HG02943 (cell line): ENCODE results near the gene USP1.
A peak's percentile ranks its signal among the peaks of the same experiment; 100 is the strongest.

Source experiments
- ATAC-seq: cut with Tn5 transposase; IDR thresholded peaks from one replicate; pipeline ENCODE4 v1.9.1; 2021; ENCODE audit warnings: mild to moderate bottlenecking, low read depth, moderate library complexity; ENCODE audit not compliant: unreplicated experiment

The USP1 gene

GRCh38 chr1:62436466-62437272 is at the start of gene USP1:
Gene USP1, plus strand, starts transcription at chr1:62437049. Its CDS starts 2,819 bp downstream, at chr1:62439868.
- peak; percentile 82 for ATAC-seq

GRCh38 chr1:62389531-62389930 is 47.3 kb upstream of the USP1 start:
- ATAC-seq, result no peak

GRCh38 chr1:62390071-62390470 is 46.8 kb upstream of the USP1 start:
- ATAC-seq, result no peak

GRCh38 chr1:62391369-62391971 is 45.4 kb upstream of the USP1 start:
- no peak for ATAC-seq

GRCh38 chr1:62392951-62393350 is 43.9 kb upstream of the USP1 start:
- no peak for ATAC-seq

GRCh38 chr1:62394646-62395045 is 42.2 kb upstream of the USP1 start:
- no peak for ATAC-seq

- no peak for ATAC-seq
Observed at GRCh38 chr1:62395291-62395690, 41.6 kb upstream of the USP1 start.

- no peak for ATAC-seq
Observed at GRCh38 chr1:62396871-62397270, 40.0 kb upstream of the USP1 start.

- no peak for ATAC-seq
Observed at GRCh38 chr1:62397301-62397700, 39.5 kb upstream of the USP1 start.

- ATAC-seq, result no peak
Observed at GRCh38 chr1:62398377-62398776, 38.5 kb upstream of the USP1 start.

- no peak for ATAC-seq
Observed at GRCh38 chr1:62401034-62401760, 35.7 kb upstream of the USP1 start.

- no peak for ATAC-seq
Observed at GRCh38 chr1:62405247-62405646, 31.6 kb upstream of the USP1 start.

GRCh38 chr1:62406576-62406975 is 30.3 kb upstream of the USP1 start:
- no peak for ATAC-seq

GRCh38 chr1:62407398-62408009 is 29.3 kb upstream of the USP1 start:
- no peak for ATAC-seq

GRCh38 chr1:62415687-62416086 is 21.2 kb upstream of the USP1 start:
- no peak for ATAC-seq

GRCh38 chr1:62417351-62417999 is 19.4 kb upstream of the USP1 start:
- no peak for ATAC-seq

GRCh38 chr1:62420214-62420613 is 16.6 kb upstream of the USP1 start:
- no peak for ATAC-seq

- no peak for ATAC-seq
Observed at GRCh38 chr1:62423580-62424242, 13.1 kb upstream of the USP1 start.

GRCh38 chr1:62424411-62424810 is 12.4 kb upstream of the USP1 start:
- no peak for ATAC-seq

GRCh38 chr1:62425041-62425440 is 11.8 kb upstream of the USP1 start:
- no peak for ATAC-seq
